Measurements from ENCODE around the gene SDC4.

GRCh38 chr20:45301824-45302271 lies 46.4 kb downstream of the SDC4 start:
- TF ChIP-seq POLR2A (IDR thresholded peaks at IDR 0.05) (no peak), CTCF (IDR thresholded peaks at IDR 0.05) (no peak)

Data from testis (tissue), 2 donors.